NCI-H446 (cell line): Measurements from ENCODE around the gene UMAD1.

ENCODE experiments used
- DNase-seq, 2 experiments: peaks; one replicate each; lab custom pipeline; 2025; lab: John Stamatoyannopoulos, UW

Gene UMAD1

DNA sequence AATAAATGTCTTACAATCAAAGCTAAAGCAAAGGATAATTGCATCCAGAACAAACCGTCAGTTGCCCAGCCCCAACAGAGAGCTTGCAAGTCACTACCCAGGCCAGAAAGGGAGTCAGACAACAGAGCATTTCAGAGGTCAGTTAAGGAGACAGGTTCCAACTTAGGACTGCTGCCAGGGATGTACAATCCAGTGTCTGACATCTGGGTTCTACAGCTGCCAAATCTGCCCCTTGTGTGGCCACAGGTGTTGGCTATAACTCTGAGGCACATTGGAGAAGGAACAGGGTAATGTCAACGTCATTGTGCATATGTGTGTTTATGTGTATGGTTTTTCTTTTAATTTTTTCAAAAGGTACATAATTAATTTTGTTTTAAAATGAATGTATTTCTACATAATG lies 242.8 kb downstream of the UMAD1 start:
- DNase-seq: peak in 1 of 2 experiments; percentile 14

DNA sequence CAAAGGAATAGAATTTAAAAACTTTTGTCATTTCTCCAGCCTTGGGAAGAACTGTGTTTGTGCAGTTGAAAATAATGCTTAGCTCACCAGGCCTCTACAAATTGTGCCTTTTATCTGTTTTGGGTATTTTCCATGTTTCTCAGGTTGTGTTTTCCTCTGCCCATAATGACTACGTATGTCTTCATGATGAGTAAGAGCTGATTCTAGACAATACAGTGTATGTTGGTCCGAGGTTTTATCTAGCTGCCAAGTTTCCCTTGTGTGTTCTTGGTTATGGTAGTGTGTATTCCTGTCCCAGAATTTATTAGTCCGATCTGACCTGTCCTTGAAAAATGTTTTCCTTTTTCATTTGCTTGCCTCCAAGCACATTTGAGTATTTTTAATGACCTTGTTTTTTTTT lies 244.3 kb downstream of the UMAD1 start:
- DNase-seq: no peak

DNA sequence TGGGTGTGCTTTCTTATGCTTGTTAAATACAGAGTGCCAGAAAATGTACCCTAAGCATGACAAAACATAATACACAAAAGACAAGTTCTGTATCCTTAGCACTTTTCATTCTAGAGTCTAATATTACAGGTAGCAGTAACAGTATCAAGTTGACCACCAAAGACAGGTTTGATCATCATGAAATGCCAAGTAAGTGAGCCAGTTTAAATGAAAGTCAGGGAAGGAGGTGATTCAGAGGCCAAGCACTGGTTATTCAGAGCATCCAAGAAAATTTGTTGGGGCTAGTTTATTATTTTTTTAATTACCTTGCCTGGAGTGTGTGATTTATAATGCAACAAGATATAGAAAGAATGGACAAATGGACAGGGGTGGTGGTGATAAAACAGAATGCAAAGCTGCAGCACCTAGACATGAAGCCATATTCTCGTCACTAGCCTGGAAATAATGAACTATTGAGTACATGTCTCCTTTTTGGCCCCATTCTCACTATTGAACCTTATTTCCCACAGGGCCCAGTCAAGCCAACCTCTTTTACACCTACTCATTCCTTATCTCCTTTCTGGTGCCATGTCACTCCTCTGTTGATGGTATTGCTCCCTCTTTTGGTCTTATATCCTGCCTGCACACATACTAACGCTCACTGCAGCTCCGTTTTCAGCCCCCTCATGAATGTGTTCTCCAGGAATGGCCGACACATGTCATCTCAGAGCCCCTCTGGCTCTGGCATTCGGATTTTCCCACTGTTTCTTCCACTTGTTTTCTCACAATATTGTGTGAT lies 249.4 kb downstream of the UMAD1 start:
- no peak for DNase-seq

DNA sequence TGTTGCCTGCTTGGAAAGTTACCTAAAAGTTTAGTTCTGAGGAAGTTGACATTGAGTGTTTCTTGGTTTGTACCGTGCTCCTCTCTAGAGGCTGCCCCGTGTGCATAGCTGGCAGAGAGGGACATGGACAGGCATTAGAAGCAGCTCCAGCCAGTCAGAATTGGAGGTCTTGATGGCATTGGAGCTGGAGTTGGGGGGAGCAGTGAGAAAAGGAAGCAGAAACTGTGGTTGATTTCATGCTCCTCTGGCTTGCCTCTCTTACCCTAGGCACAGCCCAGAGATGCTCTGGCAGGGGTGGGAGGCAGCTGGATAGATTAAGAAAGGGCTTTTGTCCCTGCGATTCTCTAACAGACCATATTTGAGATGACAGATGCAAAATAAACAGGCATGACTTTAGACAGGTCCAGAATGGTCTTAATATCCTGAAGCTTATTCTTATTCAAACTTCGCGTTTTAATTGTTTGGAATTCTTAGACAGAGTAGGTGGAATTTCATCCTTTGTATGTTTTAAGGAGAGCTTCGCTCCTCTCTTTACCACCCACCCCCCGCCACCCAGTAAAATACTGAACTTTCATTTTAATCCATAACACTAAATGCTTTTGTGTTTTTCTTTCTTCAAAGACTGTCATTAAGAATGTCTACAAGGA lies 254.6 kb downstream of the UMAD1 start:
- DNase-seq: no peak

DNA sequence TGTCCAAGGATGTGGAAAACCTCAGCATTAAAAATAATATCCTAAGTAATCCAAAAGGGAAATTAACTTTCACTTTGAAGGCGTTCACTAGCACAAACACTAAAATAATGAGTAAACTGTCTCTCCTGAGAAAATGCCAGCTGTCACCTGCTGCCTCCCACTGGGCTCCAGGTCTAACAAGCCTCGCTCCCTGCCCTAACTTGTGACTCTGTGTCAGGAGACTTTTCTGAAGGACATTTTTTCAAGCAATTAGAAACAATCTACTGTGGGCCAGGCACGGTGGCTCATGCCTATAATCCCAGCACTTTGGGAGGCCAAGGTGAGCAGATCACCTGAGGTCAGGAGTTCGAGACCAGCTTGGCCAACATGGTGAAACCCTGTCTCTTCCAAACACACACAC lies 255.2 kb downstream of the UMAD1 start:
- no peak for DNase-seq

DNA sequence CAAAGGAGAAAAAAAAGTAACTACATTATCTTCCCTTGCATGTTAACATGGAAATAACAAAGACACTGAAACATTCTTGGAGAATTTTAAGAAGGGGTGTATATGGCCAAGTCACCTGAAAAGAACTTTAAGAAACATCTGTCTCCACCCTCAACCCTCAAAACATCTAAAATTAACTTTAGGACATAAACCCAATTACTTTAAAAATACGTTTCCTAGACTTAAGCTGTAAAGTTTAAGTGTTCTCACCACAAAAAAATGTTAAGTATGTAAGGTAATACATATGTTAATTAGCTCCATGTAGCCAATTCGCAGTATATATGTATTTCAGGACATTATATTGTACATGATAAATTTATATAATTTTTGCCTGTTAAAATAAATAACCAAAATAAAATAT lies 257.0 kb downstream of the UMAD1 start:
- DNase-seq: no peak

DNA sequence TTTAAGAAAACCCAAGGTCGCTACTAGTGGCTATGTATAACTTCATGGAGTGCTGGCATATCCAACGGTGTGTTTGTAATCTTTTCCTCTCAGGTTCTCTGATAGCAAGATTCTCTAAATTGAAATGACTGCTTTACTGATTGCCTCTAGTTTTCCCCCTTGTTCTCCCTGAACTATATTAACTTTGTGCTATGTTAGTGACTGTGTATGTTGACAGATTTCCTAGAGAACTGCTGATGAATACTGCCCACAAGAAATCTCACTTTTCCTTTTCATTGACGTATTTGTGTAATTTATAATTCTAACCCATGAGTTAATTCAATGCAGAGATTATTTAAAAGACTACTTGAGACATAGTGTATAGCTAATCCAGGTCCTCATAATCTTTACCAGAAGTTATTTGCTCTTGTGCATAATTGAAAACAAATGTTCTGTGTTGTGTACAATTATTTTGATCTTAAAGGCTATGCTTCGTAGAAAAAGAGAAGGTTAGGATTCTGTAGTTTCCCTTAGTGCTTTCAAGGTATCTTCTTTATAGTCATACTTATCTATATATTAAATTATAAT lies 257.5 kb downstream of the UMAD1 start:
- no peak for DNase-seq

DNA sequence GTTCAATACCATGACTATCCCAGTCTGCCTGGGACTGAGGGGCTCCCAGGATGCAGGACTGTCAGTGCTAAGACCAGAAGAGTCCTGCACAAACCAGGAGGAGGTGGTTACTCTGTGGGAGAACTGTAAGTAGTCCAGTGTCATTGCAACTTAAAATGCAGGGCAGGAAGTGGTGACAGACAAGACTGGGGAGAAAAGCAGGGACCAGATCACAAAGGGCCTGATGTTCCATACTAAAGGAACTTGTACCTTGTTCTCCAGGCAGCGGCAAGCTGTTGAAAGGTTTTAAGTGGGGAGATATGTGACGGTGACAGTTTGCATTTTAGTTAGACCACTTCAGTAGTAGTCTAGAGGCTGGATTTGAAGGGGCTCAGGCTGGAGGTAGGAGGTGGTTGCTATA lies 262.3 kb downstream of the UMAD1 start:
- no peak for DNase-seq

DNA sequence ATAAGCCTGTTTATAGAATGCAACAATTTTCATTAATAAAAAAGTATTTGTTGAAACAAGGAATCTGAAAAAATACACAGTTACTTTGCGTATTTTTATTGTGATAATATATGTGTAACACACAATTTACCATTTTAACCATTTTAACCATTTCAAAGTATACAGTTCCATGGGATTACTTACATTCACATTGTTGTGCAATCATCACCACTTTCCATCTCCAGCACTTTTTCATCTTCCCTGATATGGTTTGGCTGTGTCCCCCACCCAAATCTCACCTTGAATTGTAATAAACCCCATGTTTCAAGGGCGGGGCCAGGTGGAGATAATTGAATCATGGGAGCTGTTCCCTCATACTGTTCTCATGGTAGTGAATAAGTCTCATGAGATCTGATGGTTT lies 266.8 kb downstream of the UMAD1 start:
- no peak for DNase-seq

DNA sequence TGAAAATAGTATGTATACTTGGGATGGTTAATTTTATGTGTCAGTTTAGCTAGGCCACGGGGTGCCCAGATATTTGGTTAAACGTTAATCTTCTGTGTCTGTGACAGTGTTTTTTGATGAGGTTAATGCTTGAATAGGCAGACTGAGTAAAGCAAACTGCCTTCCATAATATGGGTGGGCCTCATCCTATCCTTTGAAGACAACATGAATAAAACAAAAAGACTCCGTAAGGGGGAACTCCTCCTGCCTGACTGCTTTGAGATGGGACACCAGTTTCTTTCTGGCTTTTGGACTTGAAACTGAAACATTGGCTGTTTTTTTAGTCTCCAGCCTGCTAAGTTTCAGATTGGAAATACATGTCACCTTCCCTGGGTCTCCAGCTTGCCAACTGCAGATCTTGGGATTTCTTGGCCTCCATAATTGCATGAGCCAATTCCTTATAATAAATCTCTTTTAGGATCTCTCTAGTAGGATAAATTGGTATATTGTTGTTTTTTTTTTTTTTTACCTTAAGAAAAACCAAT lies 268.1 kb downstream of the UMAD1 start:
- DNase-seq: no peak

DNA sequence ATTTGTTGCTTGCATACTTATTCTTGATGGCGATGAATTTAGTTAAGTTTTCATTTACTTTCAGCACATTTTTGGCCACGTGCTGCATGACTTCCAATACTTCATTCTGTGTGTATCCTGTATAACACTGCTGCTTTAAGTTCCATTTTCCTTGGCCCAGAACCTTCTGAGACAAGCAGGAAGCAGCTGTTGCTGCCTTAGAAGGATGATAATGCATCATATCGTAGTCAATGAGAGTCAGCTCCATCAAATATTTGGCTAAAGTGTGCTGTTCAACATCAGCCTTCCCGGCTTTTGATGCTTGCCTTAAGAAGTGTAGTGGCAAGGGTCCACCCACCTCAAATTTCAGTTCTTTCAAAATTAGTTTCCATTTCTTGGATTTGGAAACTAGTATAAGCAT lies 268.8 kb downstream of the UMAD1 start:
- DNase-seq: no peak

DNA sequence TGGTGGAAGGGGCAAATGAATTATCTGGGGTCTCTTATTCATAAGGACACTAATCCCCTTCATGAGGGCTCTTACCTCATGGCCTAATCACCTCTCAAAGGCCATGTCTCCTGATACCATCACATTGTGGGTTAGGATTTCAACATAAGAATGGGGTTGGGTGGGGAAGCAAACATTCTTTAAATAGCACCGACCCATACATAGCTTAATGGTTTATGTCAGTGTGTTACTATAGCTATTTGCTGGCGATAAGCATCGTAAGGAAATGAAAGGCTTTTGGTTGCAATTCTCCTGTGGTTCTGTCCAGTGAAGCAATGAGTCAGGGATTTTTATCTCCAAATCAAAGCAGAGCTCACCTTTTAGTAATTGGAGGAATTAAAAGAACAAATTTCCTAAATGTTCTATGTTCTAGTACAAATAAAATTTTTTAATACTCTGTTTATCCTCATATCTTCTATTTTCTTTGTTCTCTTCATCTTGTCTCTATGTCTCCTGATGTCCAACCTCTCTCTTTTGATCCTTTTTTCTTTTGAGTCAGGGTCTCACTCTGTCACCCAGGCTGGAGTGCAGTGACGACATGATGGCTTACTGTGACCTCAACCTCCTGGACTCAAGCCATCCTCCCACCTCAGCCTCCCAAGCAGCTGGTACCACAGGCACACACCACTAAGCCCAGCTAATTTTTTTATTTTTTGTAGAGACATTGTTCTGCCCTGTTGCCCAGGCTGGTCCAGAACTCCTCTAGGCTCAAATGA lies 271.0 kb downstream of the UMAD1 start:
- no peak for DNase-seq

DNA sequence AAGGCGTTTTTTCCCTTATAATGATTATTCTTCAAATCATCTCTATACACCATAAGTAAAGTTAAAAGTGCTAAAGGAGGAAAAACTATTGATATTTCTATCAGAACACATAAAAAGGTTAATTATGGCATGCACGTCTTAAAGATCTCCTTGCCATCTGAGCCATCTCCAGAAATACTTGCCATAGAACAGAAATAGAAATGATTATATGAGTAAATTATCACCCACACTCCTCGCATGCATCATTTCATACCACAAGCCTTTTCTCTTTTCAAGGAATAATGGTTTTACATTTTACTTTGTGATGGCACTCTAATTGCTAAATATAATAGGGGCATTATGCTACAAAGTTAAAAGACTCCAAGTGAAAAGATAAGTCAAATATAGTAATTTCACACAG lies 272.4 kb downstream of the UMAD1 start:
- no peak for DNase-seq

DNA sequence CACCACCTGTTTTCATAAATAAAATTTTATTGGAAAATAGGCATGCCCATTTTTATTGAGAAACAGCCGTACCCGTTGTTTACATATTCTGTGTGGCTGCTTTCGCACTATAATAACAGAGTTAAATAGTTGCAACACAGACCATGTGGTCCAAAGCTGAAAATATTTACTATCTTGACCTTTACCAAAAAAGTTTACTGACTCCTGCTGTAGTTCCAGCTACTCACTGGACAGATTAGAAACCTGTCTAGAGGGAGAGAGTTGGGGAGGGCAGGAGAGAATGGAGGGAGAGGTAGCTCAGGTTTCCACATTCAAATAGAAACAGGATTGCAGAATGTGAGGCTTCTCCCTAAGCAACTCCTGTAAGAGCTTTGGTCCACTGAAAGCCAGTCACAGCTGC lies 273.0 kb downstream of the UMAD1 start:
- DNase-seq: no peak

DNA sequence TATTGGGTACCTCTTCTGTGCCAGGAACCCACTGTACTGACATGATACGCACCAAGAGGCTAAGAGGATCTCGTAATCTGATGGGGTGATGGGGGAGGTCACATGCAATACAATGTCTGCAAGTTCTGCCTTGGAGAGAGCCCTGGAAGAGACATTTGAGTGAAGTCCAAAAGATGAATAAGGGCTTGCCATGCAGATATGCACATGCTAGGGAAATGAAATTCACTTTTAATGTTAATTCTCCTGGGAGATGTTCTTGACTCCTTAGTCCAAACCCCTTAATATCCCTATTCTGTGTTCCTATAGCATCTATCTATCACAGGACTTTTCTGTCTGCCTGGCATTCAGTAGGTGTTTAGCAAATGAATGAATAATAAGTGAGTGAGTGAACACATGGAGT lies 274.0 kb downstream of the UMAD1 start:
- DNase-seq: no peak

DNA sequence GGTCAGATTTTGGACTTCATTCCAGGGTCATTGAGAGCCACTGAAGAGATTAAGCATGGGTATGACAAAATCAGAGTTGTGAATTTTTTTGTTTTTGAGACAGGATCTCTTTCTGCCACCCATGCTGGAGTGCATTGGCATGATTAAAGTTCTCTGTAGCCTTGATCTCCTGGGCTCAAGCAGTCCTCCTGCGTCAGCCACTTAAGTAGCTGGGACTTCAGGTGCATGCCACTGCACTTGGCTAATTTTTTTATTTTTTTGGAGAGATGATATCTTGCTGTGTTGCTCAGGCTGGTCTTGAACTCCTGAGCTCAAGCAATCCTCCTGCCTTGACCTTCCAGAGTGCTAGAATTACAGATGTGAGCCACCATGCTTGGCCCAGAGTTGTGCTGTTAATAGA lies 275.5 kb downstream of the UMAD1 start:
- DNase-seq: no peak

DNA sequence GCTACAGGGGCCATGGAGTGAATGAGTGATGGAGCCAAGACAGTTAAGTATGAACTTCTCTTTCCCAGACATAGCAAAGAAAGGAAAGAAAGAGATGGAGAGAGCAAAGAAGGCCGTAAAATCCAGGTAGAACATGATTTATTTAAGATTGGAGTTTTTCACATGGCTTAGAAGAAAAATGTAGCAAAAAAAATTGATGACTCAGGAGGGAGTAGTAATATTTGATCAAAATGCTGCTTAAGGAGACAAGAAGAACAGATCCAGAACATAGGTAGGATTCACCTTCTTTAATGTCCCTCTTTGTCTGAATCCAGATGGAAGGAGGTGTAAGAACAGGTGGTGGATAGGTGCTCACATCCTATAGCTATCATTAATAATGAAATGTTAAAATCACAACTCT lies 277.0 kb downstream of the UMAD1 start:
- no peak for DNase-seq

DNA sequence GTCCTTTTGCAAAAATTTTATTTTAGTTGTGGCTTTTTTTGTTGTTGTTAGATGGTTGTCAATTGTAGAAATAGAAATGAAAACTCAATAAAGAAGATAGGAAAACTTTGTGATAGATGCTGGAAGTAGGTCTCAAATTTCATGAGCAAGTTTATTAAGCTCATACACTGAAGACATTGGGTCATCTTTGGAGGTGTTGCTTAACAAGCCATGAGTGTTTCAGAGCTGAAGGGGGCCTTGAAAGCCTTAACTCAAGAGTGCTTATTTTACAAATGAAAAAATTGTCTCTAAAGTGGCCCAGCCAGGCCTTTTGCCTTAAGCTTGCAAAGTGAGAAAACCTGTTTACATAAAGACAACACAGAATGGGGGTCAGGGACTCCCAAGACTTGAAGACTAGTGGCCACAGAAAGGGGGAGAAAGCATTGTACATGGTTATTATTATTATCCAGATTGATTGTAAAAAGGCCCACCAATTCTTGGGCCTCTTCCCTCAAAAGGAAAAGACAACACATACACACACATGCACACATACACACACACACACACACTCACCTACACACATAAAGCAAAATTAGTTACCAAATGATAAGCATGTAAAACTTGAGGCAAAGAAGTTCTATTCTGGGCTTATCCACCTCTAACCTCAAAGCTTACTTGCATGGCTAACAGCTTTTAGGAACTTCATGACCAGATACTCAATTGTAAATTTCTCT lies 278.3 kb downstream of the UMAD1 start:
- no peak for DNase-seq

DNA sequence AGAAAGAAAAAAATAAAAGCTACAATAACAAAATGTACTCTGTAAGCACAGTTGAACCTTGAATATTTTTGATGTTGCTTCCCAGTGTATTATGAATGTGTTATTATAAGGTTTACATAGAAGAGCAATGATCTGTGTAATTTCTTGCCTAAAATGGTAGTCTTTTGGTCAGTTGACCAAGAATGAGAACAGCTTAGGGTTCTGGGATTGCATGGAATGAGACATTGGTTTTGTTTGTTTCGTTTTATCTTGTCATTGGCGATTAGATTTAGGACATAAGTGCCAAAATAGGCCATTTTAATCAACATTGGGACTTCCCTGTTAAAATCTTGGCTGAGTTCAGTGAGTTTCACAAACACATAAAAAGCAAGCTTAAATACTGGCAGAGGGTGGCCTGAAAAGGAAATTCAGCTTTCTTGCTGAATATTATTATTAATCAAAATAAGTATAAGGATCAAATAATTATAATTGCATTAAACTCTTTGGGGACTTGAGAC lies 278.9 kb downstream of the UMAD1 start:
- DNase-seq: no peak

DNA sequence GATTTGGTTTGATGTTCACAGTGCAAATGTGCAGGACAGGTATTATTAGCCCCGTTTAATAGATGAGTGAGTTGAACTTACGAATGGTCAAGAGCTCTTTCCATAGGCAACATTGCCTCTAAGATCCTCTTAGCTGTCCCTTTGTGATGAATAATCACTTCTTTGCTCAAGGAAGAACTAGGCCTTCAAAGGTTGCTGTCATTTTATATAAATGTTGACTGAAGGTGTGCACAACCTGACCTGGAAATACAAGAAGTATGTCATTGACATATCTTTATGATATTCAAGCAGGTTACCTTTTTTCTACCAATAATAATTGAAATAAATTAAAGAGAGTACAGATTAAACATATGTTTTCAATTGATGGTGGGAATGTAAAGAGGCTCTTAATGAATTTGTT lies 279.5 kb downstream of the UMAD1 start:
- DNase-seq: no peak

DNA sequence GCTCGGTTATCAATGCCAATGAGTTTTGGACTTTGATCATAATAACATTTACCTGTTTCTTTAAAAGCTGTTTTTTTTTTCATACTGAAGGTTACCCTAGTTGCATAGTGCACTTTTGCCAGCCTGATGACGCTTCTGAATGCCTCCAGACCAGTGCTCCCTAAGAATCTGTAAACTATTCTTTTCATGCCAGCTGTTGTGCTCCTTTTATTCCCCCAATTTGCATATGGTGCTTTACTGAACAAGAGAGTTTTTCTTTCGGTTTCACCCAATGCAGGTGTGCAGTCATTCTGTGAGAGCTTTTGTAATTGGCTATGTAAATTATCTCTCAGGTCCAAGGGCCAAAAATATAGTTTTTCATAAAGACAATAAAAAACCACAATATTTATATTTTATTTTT lies 279.9 kb downstream of the UMAD1 start:
- DNase-seq: no peak

DNA sequence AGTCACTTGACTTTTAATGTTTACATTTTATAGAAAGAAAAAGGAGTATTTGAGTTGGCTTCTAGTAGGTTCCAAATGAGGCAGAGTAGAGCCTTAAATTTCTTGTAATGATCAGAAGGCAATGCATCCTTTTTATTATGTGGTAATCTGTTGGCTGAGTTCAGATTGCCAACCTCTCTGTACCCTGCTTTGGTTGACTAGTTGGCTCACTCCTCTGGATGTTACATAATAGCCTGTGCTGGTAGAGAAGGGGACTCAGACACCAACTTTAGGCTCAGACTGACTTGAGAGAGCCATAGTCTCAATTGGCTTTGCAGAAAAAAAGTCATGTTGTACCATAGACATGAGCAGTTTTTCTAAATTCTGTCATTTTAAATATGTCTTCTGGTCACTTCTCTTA lies 281.3 kb downstream of the UMAD1 start:
- DNase-seq: no peak
